Mucosa of gallbladder (tissue), 1 donor: ENCODE results near the gene AHNAK. TPM values are rescaled to one million over a fixed set of nuclear protein-coding genes. Genes with fewer than 3 reads are reported as not detected.

Experiments used
- DNase-seq: peaks from one replicate; pipeline ENCODE4 v3.0.0-alpha.2; 2020; ENCODE audit warnings: low spot score
- total RNA-seq: library from RNA; stranded (reverse); gene quantifications from one replicate; pipeline ENCODE4 v1.2.1, GENCODE V29; 2021
- donor health status: DM: no; HTN: no; CAD: no.

Gene AHNAK
- total RNA-seq, 1 donor from 2014 or later = 549 TPM

DNA sequence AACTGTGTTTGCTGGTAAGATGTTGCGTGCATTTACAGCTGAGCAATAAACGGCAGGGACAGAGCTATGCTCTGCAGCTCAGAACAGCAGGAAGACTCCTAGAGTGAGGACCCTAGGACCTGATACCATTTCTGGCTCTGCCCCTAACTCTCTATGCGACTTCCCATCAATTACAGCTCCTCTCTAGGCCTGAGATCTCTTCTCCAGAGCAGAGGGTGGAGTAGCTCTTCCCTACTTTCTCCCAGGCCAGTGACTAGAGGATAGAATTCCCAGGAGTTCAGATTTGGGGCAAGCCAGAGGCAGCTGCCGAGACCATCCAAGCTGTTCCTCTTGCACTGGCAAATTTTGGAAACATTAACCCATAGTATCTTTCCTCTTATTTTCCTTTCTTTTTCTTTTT, 140.6 kb downstream of the AHNAK start:
- no peak for DNase-seq

DNA sequence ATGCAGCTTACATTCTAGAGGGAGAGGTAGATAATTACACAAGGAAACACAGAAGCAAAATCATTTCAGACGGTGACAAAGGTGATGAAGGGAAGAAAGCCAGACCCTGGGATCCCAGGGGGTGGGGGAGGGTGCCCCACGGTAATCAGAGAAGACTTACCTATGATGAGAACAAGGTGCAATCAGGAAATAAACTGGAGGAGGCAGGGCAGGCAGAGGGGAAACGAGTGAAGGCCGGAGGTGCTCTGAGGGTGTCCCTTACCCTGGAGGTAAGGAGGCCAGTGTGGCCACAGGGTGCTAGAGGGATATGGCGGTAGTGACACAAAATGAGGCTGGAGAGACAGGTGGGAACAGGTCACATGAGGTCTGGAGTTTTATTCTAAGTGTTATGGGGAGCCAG, 141.7 kb downstream of the AHNAK start:
- no peak for DNase-seq

DNA sequence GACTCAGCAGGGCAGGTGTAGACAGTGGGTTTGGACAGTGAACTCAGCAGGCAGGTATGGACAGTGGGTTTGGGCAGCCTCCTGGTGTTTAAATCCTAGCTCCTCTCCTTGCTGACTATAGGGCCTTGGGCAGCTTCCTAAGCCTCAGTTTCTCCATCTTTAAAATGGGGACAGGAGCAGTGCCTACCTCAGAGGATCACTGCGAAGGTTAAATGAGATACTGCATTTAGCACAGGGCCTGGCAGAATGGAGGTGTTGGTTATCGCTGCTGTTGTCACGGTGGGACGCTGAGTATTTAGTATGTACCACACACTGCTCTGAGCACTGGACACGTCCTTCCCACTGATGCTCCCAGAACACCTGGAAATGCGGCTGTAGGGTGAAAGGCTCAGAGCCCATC, 142.2 kb downstream of the AHNAK start:
- no peak for DNase-seq

DNA sequence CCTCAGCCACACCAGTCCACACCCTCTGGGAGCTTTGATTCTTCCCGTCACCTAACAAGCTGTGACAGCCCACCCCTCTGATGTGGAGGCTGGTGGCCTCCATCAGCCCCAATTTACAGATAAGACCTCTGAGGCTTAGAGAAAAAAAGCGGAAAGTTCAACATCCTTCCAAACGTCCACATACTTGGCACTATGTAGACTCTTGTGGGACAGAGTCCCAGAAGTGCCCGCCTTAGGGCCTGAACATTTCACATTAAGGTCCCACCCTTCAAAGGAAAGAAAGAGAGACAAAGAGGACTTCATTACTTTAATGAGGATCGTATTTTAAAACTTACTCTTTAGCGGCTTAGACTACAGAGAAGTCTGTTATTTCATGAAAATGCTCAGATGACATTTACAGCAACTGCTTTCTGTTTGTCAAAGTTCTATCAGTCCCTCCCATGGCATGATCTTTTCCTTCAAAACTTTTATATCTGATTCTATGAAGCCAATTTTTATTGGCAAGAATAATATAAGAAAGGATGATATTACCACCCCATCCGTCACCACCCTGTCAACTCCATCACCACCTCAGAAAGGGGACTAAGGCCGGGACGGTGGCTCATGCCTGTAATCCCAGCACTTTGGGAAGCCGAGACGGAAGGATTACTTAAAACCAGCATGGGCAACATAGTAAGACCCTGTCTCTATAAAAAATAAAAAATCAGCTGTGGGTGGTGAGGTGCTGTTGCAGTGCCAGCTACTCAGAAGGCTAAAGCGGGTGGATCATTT, 143.5 kb downstream of the AHNAK start:
- no peak for DNase-seq

DNA sequence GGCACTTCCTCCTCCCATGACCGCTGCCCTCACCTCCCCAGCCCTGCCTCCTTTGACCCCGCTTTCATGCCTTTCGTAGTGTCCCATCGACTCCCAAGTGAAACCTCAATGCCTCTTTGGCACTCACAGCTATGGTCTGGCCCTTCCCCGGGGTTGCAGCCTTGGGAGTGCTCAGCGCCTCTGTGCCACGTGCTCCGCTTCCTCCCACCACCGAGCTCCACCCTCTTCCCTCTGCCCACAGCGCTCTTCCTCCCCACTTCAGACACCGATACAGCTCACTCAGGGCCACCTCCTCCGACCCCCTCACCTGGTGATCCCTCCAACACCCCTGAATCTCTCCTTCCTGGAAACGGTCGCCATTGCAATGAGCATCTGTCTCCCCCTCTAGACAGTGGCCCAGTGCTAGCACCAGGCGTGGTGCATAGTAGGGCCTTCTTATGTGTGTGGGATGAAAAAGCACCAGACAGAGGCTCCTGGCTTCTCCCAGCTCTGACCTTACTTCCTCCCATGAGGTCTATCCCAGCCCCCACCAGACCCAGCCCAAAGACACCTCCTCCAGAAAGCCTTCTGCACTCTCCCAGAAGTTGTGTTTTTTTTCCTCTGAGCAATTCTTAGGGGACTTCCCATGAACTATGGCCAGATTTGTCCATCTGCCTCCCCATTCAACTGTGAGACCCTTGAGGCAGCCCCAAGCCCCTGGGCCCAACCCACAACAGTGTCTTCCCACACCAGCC, 144.2 kb downstream of the AHNAK start:
- DNase-seq = peak; percentile 57

DNA sequence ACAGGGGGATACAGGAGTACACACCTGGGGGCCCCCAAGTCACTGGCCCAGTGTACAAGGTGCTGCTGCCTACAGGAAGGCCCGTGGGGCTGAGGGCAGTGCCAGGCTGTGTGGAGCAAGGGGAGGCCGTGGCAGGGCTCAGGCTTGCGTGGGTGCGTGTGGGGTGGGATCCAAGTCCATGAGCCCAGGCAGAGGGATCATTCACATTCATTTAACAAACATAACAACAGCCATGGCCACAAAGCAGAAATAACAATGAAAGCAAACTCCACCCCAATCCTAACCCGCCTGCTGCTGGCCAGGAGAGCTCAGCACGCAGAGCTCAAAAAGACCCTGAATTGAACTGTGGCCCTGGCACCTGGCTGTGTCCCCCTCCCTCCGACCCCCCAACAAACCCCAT, 144.8 kb downstream of the AHNAK start:
- no peak for DNase-seq

DNA sequence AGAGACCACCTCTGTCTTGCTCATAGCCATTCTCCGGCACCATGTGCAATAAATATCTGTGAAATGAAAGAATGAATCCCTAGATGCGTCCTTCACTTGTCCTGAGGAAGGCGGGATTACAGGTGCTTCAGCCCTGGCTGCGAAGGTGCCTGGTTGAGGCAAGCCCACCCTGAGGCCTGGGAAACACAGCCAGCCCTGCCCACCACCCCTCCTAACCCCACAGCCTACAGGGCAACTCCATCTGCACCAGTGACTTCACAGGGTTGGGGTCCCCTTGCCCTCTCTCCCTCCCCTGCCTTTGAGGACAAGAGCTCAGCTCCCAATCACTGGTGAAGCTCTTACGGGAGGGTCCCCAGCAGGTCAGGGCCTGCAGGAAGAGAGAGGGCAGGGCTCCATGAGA, 145.2 kb downstream of the AHNAK start:
- no peak for DNase-seq

DNA sequence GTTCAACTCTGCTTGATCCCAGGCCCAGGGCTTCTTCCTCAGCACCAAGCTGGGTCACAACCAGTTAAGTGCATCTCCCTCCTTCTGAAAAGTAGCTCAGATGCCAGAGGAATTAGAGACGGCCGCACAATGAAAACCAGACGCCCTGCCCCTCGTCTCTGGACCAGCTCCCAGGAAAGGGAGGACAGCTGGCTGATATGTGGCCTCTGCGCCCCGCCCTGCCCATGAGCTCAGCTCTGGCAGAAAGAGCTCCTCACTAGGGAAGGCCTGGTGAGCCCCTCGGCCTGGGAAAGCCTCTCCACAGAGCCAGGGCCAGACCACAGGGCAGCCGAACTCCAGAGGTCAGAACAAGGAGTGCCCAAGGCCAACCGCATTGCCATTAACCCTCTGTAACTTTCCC, 145.8 kb downstream of the AHNAK start:
- peak; percentile 83 for DNase-seq

DNA sequence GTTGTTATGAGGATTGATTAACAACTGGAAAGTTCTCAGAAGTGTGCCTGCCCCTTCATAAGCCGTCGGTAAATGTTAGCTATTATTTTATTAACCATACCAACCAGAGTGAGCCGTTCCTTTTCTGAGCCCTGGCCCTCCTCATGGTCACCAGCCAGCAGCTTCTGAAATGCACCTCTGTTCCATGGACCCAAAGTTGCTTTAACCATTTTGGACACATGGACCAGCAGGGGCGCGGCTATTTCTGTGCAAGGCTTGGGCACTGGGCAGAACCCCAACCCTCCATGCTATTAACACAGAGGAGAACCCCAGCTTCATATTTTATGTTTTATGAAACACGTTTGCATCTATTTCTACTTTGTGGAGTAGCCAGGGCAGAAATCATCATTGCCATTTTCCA, 146.3 kb downstream of the AHNAK start:
- no peak for DNase-seq

DNA sequence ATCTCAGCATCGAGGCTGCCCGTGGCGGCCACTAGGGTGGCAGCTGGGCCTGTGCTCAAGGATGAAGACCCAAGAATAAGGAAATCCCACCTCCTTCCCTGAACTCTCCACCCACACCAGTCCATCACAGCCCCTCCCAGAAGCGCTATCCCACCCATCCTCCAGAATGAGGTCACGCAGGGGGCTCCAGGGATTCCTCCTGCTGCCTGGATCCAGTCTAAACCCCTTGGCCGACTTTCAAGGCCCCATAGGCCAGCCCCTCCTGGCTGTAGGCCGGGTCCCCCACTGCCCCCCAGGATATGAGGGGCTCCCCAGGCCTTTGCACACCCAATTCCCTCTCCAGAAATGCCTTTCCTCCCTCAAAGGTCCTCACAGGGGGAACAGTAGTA, 146.7 kb downstream of the AHNAK start:
- no peak for DNase-seq

DNA sequence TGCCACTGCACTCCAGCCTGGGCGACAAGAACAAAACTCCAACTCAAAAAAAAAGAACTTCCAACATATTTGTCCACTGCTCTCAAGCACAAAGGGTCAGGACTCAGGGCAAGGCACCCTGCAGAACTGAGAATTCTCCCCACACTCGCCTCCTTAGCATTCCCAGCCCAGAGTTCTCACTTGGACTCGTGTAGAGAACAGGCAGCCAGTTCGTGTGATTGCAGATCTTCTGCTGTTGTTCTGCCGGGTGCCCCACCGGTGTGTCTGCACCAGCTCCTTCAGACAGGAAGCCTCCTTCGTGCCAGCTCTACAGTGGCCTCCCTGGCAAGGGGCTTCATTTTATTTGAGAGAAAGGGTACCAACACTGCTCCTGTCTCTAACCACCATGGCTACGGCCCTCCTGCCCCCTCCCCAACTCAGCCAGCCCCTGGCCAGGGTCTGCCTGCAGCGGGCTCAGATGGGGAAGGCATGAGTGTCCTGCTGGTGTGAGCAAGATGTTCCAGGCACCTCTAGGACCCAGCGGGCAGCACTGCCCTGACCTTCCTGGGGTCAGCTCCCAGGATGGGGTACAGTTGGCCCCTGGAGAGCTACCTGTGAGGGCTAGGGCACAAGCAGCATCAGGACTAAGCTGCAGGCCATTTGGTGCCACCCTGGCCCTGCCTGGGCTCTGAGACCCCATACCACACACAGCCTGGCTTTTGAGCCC, 147.3 kb downstream of the AHNAK start:
- no peak for DNase-seq

DNA sequence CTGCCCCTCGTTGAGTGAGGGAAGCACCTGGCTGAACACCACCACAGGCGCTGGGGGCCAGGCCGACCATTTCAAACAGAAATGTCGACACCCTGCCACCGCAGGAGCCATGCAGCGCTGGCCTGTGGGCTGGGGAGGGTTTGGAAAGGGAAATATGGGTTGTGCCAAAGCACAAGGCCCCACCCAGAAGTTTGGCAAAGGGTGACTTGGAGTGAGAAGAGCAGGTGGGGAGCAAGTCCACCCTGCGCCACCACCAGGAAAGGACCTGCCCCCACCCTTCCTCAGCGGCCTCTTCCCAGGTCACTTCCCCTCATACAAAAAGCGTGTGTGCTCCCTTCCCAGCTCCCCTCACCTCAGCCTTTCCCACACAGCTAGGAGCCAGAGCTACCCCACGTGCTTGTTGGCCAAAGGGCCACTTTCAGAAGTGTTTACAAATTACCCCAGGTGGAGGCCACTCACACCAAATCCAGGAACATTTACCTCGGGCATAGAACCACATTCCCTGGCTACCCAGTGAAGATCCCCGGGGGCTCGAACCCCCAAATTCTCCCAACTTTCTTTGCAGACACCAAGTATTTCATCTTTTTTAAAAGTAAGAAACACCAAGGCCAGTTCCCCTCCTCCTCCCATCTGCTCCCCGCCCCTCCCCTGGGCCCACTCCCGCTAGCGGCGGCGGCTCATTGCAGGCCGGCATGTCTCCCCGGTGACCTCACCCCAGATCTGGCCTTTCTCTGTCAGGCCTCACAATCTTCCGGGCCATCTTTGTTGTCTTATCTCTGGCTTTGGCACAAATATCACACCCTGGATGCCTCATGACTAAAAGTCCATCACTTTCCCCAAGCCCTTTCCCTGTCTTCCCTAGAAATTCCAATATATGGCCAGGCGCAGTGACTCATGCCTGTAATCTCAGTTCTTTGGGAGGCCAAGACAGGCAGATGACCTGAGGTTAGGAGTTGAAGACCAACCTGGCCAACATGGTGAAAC, 148.3 kb downstream of the AHNAK start:
- DNase-seq = no peak

DNA sequence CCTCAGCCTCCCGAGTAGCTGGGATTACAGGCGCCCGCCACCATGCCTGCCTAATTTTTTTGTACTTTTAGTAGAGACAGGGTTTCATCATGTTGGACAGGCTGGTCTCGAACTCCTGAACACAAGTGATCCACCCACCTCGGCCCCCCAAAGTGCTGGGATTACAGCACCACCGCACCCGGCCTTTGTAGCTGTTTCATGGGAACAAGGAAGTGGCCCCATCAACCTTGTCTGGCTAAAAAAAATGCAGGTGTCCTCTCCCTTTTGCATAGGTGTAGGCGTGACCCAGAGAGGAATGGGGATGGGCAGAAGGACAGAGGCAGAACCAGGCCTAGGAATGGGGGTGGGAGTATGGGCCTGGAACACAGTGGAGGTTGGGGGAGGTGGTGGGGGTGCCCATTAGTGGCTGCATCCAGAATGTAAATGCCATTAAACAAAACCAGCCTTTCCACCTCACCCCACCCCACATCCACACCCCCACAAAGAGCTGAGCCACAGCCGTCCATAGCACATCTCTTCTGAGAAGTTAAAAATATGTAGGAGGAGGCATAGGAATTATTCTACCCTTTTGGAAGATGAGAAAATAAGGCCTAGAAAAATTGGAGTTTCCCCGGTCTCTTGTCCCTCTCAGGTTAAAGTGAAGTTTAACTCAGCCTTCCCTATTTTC, 150.6 kb downstream of the AHNAK start:
- no peak for DNase-seq

DNA sequence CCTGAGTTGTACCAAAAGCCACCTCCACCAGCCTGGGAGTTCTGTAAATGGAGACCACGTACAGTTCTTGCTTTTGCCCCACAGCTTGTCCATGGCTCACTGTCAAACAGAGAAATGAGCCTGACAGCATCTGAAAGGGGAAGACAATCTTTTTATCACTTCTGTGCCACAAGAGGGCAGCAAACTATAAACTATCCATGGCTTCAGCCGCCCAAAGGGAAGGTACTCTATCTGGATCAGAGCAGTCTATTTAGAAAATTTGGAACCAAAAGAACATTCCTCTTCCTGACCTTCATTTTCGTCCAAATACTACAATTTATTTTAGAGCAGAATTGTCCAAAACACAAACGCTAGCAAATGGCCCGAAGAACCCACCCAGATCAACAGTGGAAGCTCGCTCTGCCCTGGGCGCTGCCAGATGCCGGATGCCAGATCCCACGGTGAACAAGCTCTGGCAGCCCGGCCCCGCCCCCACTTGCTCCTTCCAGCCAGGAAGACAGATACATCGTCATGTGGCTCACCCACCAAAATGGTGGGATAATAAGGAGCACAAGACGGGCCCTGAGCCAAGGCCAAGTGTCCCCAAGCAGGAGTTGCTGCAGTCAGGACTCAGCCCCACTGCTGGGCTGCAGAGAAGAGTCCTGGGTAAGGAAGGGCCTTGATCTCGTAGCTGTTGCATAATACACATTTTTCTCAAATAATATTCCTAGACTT, 151.6 kb downstream of the AHNAK start:
- DNase-seq = peak; percentile 77

DNA sequence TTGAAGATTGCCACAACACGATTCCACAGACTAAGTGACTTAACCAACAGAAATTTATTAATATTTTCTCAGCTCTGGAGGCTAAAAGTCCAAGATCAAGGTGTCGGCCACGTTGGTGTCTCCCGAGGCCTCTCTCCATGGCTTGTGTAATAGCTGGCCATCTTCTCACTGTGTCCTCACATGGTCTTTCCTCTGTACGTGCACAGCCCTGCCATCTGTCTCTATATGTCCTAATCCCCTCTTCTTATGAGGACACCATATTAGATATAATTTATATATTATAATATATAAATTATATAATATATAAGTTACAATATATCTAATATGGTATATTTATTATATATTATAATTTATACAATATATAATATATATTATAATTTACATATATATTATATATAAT, 152.9 kb downstream of the AHNAK start:
- DNase-seq = no peak

DNA sequence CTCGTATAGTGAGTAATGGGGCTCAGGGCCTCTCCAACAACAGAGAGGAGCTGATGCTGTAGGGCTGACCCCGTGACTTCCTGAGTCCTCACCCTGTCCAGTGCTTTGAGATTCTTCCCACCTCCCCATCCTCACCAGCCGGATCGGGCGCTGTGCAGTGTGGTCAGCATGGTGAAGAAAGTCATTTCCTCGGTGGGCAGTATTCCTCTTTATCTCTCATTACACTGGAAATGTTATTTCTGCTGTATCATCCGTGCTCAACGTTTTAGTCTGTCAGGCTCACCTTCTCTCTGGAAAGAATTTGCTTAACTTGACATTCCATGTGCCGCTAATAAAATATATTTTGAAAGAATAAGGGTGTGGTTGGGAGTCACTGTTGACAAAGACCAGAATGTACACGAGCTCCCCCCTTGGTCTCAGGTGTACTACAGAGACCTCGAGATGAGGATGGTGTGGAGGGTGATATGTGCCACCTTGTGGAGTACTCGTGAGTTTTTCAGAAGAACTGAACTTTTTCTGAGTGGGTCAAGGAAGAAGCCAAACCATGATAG, 153.5 kb downstream of the AHNAK start:
- no peak for DNase-seq

DNA sequence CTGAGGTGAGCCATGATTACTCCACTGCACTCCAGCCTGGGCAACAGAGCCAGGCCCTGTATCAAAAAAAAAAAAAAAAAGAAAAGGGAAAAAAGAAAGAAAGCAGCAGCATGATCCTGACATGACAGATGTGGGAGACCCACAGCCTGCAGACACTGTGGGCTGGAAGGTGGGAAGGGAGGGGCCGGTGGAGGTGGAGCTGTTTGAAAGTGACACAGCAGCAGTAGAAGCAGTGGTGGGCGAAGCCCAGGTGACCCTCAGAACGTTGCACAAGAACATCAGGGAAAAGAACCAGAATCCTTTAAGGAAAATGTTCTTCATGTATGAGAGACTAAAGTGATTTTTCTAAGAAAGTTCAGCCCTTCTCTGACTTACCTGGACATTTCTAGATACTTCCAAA, 154.1 kb downstream of the AHNAK start:
- DNase-seq = no peak

DNA sequence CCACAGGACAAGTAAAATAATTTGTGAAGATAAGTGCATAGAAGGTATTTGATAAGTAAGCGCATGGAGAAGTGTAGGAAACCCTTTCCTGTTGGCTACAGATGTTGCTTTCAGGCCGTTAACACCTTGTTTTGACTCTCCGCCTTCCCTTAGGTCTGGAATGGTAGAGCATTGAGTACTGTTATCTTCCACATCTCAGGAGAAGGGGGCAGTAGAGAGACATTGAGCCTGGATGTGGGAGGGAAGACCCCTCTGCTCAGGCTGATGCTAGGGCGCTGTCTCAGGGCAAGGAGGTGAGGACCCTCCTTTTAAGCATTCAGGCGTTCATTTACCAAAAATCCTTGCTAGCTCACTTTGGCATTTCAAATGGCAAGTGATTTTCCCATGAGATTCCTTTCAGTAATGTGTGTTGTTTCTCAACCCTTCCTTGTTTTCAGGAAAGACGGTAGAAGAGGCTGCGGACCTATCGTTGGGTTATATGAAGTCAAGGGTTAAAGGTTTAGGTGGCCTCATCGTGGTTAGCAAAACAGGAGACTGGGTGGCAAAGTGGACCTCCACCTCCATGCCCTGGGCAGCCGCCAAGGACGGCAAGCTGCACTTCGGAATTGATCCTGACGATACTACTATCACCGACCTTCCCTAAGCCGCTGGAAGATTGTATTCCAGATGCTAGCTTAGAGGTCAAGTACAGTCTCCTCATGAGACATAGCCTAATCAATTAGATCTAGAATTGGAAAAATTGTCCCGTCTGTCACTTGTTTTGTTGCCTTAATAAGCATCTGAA, 154.8 kb downstream of the AHNAK start:
- no peak for DNase-seq

DNA sequence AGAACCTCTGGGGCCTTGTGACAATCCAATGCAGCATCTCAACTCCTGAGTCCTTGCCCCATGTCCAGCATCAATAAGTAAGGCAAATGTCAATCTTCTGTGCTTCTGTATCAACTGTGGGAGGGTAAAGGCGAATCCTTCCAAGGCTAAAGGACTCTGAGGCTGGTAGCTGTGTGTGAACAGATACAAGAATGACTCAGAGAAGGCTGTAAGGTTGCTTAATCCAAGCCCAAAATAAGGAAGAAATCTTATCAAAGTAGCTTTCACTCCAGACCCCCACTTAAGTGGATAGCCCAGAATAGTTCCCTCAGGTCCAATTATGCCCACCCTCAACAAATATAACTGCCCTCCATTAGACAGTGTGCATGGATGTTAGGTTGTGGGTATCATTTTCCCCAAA, 155.9 kb downstream of the AHNAK start:
- DNase-seq = no peak
